ENCODE results near the gene NEB.
"Not testable (repeated sequence)": the region's sequence is repeated elsewhere in the genome, so short reads cannot be mapped to it uniquely, and the experiment has no call there.

NEB gene

DNA sequence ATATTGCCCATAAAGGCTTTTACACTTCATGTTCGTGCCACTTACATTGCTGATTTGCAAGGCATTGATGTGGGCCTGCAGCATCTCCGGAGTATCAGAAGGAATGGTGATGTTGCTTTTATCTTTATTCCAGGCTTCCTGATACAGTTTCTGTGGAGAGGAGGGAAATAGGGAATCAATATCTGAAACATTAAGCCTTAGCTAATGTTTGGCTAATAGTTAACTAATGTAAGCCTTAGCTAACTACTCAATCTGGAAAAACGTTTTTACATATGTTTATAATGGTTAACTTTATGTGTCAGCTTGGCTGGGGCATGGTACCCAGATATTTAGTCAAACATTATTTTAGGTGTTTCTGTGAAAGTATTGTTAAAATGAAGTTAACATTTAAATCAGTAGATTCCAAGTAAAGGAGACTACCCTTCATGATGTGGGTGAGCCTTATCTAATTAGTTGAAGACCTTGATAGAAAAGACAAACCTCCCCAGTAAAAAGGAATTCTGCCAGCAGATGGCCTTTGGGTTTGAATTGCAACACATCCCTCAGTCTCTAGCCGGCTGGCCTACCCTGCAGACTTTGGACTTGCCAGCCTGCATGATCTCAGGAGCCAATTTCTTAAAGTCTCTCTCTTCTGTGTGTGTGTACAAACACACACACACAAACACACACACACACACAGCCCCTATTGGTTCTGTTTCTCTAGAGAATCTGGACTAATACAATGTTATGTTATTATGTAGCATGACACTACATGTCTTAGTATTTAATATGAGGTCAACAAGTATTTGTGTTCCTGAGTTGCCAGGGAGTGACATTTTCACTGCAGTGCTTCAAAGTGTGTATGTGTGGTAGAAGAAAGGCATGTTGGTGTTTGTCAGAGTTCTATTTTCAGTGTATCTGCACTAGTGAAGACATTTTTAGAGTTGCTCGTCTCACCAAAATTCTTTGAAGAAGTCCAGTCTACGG is 126.5 kb downstream of the NEB start:
- not testable (repeated sequence) for H3K27me3 Mint-ChIP-seq; H3K4me1 Mint-ChIP-seq (ENCODE audit: low read depth); H3K27ac Mint-ChIP-seq; H3K9me3 Mint-ChIP-seq; H3K36me3 Mint-ChIP-seq (ENCODE audit: low read depth); H3K4me3 Mint-ChIP-seq

DNA sequence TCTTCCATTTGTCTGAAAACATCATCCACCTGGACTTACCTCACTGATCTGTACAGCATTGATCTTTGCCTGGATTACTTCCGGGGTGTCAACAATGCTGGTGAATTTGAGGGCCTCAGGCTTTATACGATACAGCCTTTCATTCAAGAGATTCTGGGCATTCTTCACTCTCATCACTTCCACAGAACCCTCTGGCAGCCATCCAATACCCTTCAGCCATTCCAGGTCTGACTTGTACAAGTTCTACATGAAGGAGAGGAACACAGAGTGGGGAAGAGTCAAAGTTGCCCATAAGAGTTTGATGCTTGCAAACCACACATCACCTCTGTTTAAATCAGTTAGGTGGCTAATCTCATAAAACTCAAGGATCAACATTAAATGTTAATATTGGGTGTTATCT is 130.7 kb downstream of the NEB start:
- not testable (repeated sequence) for H3K9me3 Mint-ChIP-seq; H3K27ac Mint-ChIP-seq; H3K27me3 Mint-ChIP-seq; H3K4me3 Mint-ChIP-seq; H3K4me1 Mint-ChIP-seq (ENCODE audit: low read depth); H3K36me3 Mint-ChIP-seq (ENCODE audit: low read depth)

DNA sequence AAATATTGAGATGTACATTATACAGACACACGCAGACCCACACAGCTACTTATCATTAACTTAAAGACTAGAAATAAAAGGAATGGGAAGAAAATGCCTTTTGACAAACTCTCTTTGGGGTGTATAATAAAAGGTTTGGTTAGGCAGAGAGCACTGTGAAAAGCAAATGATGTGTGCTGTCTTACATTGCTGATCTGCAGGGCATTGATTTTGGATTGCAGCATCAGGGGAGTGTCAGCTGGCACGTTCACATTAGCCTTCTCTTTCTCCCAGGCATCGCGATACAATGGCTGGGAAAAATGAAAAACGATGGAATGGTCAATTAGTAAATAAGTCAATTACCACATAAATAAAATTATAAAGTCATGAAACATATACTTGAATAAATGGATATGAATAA is 131.9 kb downstream of the NEB start:
- not testable (repeated sequence) for H3K36me3 Mint-ChIP-seq (ENCODE audit: low read depth); H3K4me3 Mint-ChIP-seq; H3K4me1 Mint-ChIP-seq (ENCODE audit: low read depth); H3K27me3 Mint-ChIP-seq; H3K9me3 Mint-ChIP-seq; H3K27ac Mint-ChIP-seq

DNA sequence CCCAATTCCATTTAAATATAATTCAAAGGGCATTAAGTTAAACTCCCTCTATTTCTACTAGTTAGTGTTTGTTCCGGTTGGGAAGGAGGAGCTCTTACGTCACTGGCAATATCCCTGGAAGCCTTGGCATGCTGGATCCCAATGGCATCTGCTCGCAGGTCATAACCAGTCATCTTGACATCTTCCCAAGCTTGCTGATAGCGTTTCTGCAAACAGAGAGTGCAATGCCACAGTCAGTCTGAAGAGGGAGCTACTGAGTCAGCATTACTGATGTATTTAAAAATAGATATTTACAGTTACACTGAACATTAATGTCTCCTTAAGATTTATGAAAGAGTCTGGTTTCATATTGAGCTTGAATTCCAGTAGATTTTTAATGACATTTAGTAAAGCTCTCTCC is 132.5 kb downstream of the NEB start:
- H3K9me3 Mint-ChIP-seq; H3K4me3 Mint-ChIP-seq; H3K4me1 Mint-ChIP-seq (ENCODE audit: low read depth); H3K27ac Mint-ChIP-seq; H3K27me3 Mint-ChIP-seq; H3K36me3 Mint-ChIP-seq (ENCODE audit: low read depth): not testable (repeated sequence)

DNA sequence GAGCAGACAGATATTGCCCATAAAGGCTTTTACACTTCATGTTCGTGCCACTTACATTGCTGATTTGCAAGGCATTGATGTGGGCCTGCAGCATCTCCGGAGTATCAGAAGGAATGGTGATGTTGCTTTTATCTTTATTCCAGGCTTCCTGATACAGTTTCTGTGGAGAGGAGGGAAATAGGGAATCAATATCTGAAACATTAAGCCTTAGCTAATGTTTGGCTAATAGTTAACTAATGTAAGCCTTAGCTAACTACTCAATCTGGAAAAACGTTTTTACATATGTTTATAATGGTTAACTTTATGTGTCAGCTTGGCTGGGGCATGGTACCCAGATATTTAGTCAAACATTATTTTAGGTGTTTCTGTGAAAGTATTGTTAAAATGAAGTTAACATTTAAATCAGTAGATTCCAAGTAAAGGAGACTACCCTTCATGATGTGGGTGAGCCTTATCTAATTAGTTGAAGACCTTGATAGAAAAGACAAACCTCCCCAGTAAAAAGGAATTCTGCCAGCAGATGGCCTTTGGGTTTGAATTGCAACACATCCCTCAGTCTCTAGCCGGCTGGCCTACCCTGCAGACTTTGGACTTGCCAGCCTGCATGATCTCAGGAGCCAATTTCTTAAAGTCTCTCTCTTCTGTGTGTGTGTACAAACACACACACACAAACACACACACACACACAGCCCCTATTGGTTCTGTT is 137.2 kb downstream of the NEB start:
- H3K4me3 Mint-ChIP-seq; H3K27ac Mint-ChIP-seq; H3K27me3 Mint-ChIP-seq; H3K4me1 Mint-ChIP-seq (ENCODE audit: low read depth); H3K36me3 Mint-ChIP-seq (ENCODE audit: low read depth); H3K9me3 Mint-ChIP-seq: not testable (repeated sequence)

DNA sequence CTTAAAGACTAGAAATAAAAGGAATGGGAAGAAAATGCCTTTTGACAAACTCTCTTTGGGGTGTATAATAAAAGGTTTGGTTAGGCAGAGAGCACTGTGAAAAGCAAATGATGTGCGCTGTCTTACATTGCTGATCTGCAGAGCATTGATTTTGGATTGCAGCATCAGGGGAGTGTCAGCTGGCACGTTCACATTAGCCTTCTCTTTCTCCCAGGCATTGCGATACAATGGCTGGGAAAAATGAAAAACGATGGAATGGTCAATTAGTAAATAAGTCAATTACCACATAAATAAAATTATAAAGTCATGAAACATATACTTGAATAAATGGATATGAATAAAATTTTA is 142.4 kb downstream of the NEB start:
- H3K9me3 Mint-ChIP-seq; H3K4me3 Mint-ChIP-seq; H3K27ac Mint-ChIP-seq; H3K36me3 Mint-ChIP-seq (ENCODE audit: low read depth); H3K4me1 Mint-ChIP-seq (ENCODE audit: low read depth); H3K27me3 Mint-ChIP-seq: not testable (repeated sequence)

DNA sequence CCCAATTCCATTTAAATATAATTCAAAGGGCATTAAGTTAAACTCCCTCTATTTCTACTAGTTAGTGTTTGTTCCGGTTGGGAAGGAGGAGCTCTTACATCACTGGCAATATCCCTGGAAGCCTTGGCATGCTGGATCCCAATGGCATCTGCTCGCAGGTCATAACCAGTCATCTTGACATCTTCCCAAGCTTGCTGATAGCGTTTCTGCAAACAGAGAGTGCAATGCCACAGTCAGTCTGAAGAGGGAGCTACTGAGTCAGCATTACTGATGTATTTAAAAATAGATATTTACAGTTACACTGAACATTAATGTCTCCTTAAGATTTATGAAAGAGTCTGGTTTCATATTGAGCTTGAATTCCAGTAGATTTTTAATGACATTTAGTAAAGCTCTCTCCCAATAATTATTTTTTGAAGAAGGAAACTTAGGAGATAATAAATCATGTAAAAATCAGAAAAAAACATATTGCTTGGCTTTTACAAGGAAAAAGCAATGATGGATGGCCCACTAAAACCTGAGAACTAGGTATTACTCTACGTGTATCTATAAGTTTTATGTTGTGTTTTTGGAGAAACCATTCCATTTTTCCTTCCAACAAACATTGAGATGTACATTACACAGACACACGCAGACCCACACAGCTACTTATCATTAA is 142.9 kb downstream of the NEB start:
- not testable (repeated sequence) for H3K36me3 Mint-ChIP-seq (ENCODE audit: low read depth); H3K27ac Mint-ChIP-seq; H3K9me3 Mint-ChIP-seq; H3K27me3 Mint-ChIP-seq; H3K4me3 Mint-ChIP-seq; H3K4me1 Mint-ChIP-seq (ENCODE audit: low read depth)

DNA sequence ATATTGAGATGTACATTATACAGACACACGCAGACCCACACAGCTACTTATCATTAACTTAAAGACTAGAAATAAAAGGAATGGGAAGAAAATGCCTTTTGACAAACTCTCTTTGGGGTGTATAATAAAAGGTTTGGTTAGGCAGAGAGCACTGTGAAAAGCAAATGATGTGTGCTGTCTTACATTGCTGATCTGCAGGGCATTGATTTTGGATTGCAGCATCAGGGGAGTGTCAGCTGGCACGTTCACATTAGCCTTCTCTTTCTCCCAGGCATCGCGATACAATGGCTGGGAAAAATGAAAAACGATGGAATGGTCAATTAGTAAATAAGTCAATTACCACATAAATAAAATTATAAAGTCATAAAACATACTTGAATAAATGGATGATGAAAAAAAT is 153.0 kb downstream of the NEB start:
- H3K36me3 Mint-ChIP-seq (ENCODE audit: low read depth); H3K9me3 Mint-ChIP-seq; H3K27me3 Mint-ChIP-seq; H3K4me1 Mint-ChIP-seq (ENCODE audit: low read depth); H3K4me3 Mint-ChIP-seq; H3K27ac Mint-ChIP-seq: not testable (repeated sequence)

DNA sequence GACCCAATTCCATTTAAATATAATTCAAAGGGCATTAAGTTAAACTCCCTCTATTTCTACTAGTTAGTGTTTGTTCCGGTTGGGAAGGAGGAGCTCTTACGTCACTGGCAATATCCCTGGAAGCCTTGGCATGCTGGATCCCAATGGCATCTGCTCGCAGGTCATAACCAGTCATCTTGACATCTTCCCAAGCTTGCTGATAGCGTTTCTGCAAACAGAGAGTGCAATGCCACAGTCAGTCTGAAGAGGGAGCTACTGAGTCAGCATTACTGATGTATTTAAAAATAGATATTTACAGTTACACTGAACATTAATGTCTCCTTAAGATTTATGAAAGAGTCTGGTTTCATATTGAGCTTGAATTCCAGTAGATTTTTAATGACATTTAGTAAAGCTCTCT is 153.6 kb downstream of the NEB start:
- H3K36me3 Mint-ChIP-seq (ENCODE audit: low read depth); H3K4me1 Mint-ChIP-seq (ENCODE audit: low read depth): not testable (repeated sequence)

DNA sequence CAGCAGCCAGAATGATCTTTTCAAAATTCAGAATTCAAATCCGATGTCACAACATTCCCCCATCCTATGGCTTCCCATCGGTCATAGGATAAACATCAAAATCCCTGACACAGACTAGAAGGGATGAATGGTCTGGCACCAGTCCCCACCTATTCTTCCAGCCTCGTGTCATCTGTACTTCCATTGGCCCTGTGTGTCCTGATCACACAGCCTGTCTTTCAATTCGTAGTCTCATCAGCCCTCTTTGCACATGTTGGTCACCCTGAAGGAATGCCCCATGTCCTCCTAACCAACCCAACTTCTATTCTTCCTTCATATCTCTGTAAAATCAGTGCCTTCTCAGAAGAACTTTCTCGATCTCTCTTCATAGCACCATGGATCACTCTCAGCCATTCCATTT is 157.2 kb downstream of the NEB start:
- Mint-ChIP-seq H3K36me3 (ENCODE audit: low read depth) (no peaks in the 10 kb centered on the region), H3K4me1 (ENCODE audit: low read depth) (no peaks in the 10 kb centered on the region), H3K27me3 (no peaks in the 10 kb centered on the region), H3K27ac (no peak overlapping the region), H3K4me3 (no peak overlapping the region), H3K9me3 (no peaks in the 10 kb centered on the region)

More for the DNA sequence above, 153.6 kb downstream of the NEB start:
- H3K27ac Mint-ChIP-seq, H3K4me3 Mint-ChIP-seq, H3K9me3 Mint-ChIP-seq, H3K27me3 Mint-ChIP-seq: not testable (repeated sequence)

DNA sequence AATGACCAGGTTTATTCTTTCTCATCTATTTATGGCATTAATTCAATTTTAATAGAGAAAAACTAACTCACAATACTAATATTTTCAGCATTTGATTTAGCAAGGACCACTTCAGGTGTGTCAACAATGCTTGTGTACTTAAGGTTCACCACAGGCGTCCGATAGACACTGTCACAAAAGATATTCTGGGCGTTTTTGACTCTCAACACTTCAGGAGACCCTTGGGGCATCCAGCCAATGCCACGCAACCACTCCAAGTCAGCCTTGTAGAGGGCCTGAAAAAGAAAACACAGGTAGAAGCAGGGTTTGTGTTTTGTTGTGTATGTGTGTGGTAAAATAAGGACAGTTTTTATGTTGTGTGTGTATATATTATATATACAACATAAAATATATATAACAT is 158.2 kb downstream of the NEB start:
- Mint-ChIP-seq H3K27me3 (no peaks in the 10 kb centered on the region), H3K27ac (no peak overlapping the region), H3K4me3 (no peak overlapping the region), H3K9me3 (no peaks in the 10 kb centered on the region), H3K4me1 (ENCODE audit: low read depth) (no peaks in the 10 kb centered on the region), H3K36me3 (ENCODE audit: low read depth) (no peaks in the 10 kb centered on the region)

DNA sequence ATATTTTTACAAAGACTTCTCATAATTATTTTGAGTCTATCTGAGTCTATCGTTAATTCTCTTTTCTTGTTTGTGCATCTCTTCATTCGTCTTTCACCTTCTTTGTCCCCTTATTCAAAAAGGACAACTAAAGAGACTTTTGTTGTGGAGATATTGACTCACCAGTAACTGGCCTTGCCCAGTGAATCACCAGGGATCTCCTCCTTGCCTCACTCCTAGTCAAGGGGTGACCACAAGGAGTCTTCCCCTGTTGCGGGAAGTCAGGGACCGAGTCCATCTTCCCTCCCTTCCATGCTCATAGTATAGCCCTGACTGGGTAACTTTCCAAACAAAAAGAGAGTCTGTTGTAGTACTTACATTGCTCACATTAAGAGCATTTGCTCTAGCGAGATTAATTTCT is 158.9 kb downstream of the NEB start:
- H3K27ac Mint-ChIP-seq = no peak overlapping the region
- H3K4me1 Mint-ChIP-seq (ENCODE audit: low read depth) = no peaks in the 10 kb centered on the region
- no peak overlapping the region for H3K4me3 Mint-ChIP-seq
- H3K27me3 Mint-ChIP-seq = no peaks in the 10 kb centered on the region
- H3K9me3 Mint-ChIP-seq = no peaks in the 10 kb centered on the region
- no peaks in the 10 kb centered on the region for H3K36me3 Mint-ChIP-seq (ENCODE audit: low read depth)

DNA sequence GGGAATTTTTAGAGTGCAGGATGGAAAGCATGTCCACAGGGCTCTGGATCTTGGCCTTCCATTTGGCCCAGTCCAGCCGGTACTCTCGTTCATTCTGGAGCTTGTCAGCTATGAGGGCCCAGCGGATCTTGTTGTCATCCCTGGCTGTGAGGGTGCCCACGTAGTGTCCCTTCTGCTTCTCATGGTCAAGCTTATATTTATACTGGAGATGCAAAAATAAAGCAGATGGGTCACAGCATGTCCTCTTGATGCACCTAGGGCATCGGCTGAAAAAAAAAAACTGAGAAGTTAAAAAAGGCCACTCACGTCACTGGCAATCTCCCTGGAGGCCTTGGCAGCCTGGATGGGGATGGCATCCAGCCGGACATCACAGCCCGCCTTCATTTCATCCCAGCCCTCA is 164.1 kb downstream of the NEB start:
- Mint-ChIP-seq H3K27ac (no peak overlapping the region), H3K4me1 (ENCODE audit: low read depth) (no peaks in the 10 kb centered on the region), H3K36me3 (ENCODE audit: low read depth) (no peaks in the 10 kb centered on the region), H3K9me3 (no peaks in the 10 kb centered on the region), H3K4me3 (no peak overlapping the region), H3K27me3 (no peaks in the 10 kb centered on the region)

DNA sequence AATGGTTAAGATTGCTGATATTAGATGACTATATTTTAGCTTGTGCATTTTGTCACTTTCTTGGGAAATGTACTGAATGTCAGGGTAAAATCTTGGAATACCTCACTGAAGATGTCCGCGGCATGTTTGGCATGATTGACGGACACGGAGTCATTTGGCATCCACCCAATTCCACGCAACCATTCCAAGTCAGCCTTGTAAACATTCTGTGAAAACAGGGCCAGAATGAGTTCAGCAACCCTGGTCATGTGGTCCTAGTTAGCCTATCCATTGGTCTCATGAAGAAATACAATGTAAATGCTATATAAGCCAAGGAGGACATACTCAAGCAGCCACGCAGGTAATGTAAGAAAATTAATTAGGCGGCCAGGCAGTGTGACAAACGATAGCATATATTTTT is 165.1 kb downstream of the NEB start:
- Mint-ChIP-seq H3K36me3 (ENCODE audit: low read depth) (no peaks in the 10 kb centered on the region), H3K27me3 (no peaks in the 10 kb centered on the region), H3K4me1 (ENCODE audit: low read depth) (no peaks in the 10 kb centered on the region), H3K9me3 (no peaks in the 10 kb centered on the region), H3K27ac (no peak overlapping the region), H3K4me3 (no peak overlapping the region)

DNA sequence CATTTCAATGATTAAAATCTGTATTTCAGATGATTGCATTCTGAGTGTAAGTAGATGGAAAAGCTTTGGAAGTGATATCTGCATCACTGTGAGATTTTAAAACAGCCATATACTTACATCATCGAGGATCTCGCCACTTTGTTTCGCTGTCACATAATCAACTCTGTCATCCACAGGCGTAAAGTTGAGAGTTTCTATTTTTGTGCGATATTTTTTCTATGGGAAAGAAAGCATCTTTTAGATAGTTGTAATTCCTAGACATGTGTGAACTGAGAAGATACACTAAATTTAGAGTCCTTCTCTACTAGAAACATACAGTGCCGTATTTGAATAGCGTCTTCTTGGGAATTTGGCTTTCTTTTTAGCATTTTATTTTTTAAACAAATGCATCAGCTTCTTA is 165.8 kb downstream of the NEB start:
- Mint-ChIP-seq H3K9me3 (no peaks in the 10 kb centered on the region), H3K27me3 (no peaks in the 10 kb centered on the region), H3K4me3 (no peak overlapping the region), H3K4me1 (ENCODE audit: low read depth) (no peaks in the 10 kb centered on the region), H3K27ac (no peak overlapping the region), H3K36me3 (ENCODE audit: low read depth) (no peaks in the 10 kb centered on the region)
